ENCODE data around the gene POU5F2. TPM values are rescaled to one million over a fixed set of nuclear protein-coding genes. Genes with fewer than 3 reads are reported as not detected.

POU5F2 gene
- total RNA-seq, 2 donors from 2014 or later, result 4.6 to 6.2 TPM

DNA sequence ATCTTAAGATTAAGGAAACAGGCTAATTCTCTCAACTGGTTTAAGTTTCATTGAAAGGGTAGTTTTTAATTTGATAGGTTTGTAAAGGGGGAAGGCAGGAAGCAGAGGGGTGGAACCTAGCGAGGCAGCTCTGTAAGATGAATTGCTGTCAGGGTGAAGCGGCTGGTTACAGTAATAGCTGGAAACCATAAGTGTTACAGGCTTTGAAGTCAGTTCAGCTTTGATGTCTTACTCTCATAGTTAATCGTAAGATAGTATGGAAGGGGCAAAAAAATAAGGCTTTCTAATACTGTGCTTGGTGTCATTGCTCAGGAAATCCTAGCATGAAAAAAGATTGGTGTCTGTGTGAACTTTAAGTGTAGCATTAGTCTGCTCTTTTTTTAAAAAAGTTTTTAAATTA, 20.3 kb downstream of the POU5F2 start:
- H3K4me1 ChIP-seq (ENCODE audit: control insufficient read depth in 1 of 2, low read depth in 2 of 2), result no peaks in the 10 kb centered on the region
- no peaks in the 10 kb centered on the region for H3K9me3 ChIP-seq
- no peak for ATAC-seq (ENCODE audit: insufficient number of reproducible peaks, low FRiP score, low read depth)
- TF ChIP-seq, protein P1, sequence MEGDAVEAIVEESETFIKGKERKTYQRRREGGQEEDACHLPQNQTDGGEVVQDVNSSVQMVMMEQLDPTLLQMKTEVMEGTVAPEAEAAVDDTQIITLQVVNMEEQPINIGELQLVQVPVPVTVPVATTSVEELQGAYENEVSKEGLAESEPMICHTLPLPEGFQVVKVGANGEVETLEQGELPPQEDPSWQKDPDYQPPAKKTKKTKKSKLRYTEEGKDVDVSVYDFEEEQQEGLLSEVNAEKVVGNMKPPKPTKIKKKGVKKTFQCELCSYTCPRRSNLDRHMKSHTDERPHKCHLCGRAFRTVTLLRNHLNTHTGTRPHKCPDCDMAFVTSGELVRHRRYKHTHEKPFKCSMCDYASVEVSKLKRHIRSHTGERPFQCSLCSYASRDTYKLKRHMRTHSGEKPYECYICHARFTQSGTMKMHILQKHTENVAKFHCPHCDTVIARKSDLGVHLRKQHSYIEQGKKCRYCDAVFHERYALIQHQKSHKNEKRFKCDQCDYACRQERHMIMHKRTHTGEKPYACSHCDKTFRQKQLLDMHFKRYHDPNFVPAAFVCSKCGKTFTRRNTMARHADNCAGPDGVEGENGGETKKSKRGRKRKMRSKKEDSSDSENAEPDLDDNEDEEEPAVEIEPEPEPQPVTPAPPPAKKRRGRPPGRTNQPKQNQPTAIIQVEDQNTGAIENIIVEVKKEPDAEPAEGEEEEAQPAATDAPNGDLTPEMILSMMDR (IDR thresholded peaks at IDR 0.05), result no peak
- no peaks in the 10 kb centered on the region for H3K36me3 ChIP-seq
- H3K27ac ChIP-seq, result no peak overlapping the region
- no peaks in the 10 kb centered on the region for H3K27me3 ChIP-seq (replicated peaks; ENCODE audit: insufficient read depth)
- no peak overlapping the region for H3K4me3 ChIP-seq
- no peak for DNase-seq (ENCODE audit: low spot score)

DNA sequence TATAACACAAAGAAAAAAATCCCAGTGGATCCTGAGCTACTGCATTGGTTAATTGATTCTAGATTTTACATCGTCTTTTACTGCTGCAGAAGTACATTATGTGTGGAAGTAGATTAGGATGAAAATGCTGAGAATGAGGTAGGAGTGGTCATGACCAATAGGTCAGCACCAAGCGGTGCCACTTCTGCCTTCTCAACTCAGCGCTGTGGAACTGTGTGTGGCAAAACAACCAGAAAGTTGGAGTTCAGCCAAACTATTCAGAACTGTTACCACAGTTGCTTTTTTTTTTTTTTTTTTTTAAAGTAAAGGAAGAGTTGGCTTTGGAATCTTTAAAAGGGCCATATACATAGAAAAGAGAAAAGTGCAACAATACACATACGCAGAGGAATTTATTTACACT, 24.2 kb downstream of the POU5F2 start:
- Histone ChIP-seq H3K36me3 (no peaks in the 10 kb centered on the region), H3K27me3 (replicated peaks; ENCODE audit: insufficient read depth) (no peaks in the 10 kb centered on the region), H3K9me3 (peaks cover 4% of the 10 kb centered on the region), H3K27ac (no peak overlapping the region), H3K4me3 (no peak overlapping the region), H3K4me1 (ENCODE audit: control insufficient read depth in 1 of 2, low read depth in 2 of 2) (no peaks in the 10 kb centered on the region)
- ATAC-seq (ENCODE audit: insufficient number of reproducible peaks, low FRiP score, low read depth), result no peak
- DNase-seq (ENCODE audit: low spot score), result no peak
- TF ChIP-seq, protein P1 (IDR thresholded peaks at IDR 0.05), result no peak

DNA sequence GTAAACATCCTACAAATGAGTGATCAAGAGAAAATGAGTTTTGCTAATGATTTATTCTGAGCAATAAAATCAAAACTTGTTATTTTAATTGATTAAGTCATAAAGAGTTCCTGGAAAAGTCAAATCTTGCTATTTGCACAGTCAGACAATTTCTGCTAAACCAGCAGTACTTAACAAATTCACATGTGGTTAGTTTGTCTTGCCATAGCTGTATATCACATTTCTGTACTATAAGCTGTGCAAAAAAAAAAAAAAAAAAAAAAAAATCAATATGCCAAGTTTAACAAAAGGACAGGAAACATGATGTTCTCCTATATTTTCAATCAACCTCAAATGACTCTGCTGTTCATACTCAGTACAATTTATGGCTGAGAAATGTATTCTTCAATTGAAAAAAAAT, 24.9 kb downstream of the POU5F2 start:
- no peak for ATAC-seq (ENCODE audit: insufficient number of reproducible peaks, low FRiP score, low read depth)

DNA sequence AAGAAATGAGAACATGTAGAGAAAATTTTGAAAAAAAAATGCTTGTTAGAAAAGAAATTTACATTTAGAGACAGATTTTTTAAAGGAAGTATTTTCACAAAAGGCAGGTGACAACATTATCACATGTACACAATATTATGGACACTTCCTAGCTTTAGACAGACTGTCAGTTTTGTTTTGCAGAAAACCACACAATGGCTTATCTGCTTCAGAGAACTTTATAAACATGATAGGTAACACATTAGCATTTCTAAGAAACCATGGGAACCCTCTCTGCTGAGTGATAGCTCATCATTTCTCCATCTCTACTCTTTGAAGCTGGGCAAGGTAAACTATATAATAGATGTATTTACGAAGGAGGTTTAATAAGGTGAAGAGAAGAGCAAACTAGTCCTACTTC, 25.6 kb downstream of the POU5F2 start:
- no peaks in the 10 kb centered on the region for H3K4me1 ChIP-seq (ENCODE audit: control insufficient read depth in 1 of 2, low read depth in 2 of 2)
- peaks cover 4% of the 10 kb centered on the region for H3K9me3 ChIP-seq
- TF ChIP-seq, protein P1 (IDR thresholded peaks at IDR 0.05), result no peak
- ATAC-seq (ENCODE audit: insufficient number of reproducible peaks, low FRiP score, low read depth) (no peak), DNase-seq (ENCODE audit: low spot score) (no peak)
- H3K27ac ChIP-seq, result no peak overlapping the region
- no peaks in the 10 kb centered on the region for H3K27me3 ChIP-seq (replicated peaks; ENCODE audit: insufficient read depth)
- no peaks in the 10 kb centered on the region for H3K36me3 ChIP-seq
- no peak overlapping the region for H3K4me3 ChIP-seq

More for the DNA sequence above, 24.9 kb downstream of the POU5F2 start:
- DNase-seq (ENCODE audit: low spot score), result no peak
- Histone ChIP-seq H3K4me1 (ENCODE audit: control insufficient read depth in 1 of 2, low read depth in 2 of 2) (no peaks in the 10 kb centered on the region), H3K27ac (no peak overlapping the region), H3K27me3 (replicated peaks; ENCODE audit: insufficient read depth) (no peaks in the 10 kb centered on the region), H3K9me3 (peaks cover 4% of the 10 kb centered on the region), H3K4me3 (no peak overlapping the region), H3K36me3 (no peaks in the 10 kb centered on the region)
- TF ChIP-seq, protein P1 (IDR thresholded peaks at IDR 0.05), result no peak

DNA sequence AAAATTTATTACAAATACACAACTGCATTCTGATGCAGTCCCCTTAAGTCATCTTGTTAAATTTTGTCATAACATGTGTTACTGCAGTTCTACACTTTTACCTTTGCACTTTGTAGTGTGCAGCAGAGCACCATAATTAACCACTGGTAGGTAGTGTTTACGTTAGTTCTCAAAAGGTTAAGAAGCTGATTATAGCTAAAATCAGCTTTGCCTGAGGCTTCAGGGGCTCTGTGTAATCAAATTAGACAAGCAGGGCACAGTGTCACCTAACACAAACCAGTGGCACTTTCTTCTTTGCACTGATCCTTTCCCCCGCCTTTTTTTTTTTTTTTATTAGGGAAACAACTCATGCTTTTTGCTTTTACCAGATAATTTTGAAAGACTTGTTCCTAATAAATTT, 26.1 kb downstream of the POU5F2 start:
- H3K27me3 ChIP-seq (replicated peaks; ENCODE audit: insufficient read depth), result no peaks in the 10 kb centered on the region
- ATAC-seq (ENCODE audit: insufficient number of reproducible peaks, low FRiP score, low read depth) (no peak), DNase-seq (ENCODE audit: low spot score) (no peak)
- no peak overlapping the region for H3K27ac ChIP-seq
- H3K9me3 ChIP-seq, result peaks cover 4% of the 10 kb centered on the region
- no peaks in the 10 kb centered on the region for H3K36me3 ChIP-seq
- H3K4me3 ChIP-seq, result no peak overlapping the region
- H3K4me1 ChIP-seq (ENCODE audit: control insufficient read depth in 1 of 2, low read depth in 2 of 2), result no peaks in the 10 kb centered on the region
- TF ChIP-seq, protein P1 (IDR thresholded peaks at IDR 0.05), result no peak
